ENCODE data around the gene MEG3. TPM values are rescaled to one million over a fixed set of nuclear protein-coding genes. Genes with fewer than 3 reads are reported as not detected.
A peak's percentile ranks its signal among the peaks of the same experiment; 100 is the strongest.

MEG3 gene
- total and polyA plus RNA-seq, 2 donors from 2014 or later = 24.0 to 29.6 TPM

DNA sequence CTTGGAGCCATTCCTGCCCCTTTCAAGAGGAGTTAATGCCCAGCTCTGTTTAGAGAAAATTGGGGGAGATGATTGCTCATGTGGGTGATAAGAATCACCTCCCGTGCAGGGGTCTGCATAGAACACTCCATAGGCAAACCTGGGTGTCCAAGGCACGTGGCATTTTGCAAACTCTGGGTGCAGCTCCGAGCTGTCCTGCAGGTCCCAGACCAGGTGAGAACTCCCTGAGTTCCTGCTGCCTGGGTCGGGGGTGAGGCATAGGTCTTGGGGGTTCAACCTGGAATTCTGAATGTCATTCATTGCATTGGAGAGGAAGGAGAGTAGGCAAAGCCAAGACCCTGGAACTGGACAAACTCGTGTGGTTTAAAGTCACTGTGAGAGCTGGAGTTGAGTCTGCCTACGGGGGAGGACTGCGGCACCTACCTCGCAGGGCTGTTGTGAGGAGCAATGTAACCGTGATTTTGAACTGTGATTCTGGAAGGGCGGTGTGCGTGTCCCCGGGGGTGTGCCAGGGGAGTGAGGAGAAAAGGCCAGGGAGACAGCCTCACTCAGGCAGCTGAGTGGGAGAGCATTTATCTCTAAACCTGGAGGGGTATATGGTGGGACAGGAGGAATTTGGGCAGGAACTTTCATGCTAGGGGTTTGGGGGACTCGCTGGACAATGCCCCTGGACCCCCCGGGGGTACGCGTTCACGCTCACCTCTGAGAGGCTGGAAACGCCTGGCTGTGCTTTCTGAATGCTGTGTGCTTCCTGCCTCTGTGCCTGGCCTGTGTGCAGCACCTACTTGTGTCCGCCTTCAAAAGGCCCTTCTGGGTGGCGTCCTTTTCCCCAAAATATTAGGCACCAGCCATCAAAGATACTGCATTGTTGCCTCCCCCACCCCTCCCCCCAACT lies 30.4 kb downstream of the MEG3 start:
- Histone ChIP-seq H3K9me3 (ENCODE audit: control insufficient read depth in 2 of 3, insufficient read depth in 1 of 3, low read length in 3 of 3) (no peaks in the 10 kb centered on the region), H3K9ac (ENCODE audit: low read length in 3 of 3) (no peak overlapping the region), H3K27me3 (ENCODE audit: control insufficient read depth, insufficient read depth, low read length) (no peaks in the 10 kb centered on the region), H3K4me1 (ENCODE audit: control insufficient read depth in 2 of 3, insufficient read depth in 2 of 3, low read depth in 1 of 3, low read length in 3 of 3) (no peaks in the 10 kb centered on the region), H3K36me3 (ENCODE audit: control insufficient read depth in 2 of 3, insufficient read depth in 3 of 3, low read length in 3 of 3) (no peaks in the 10 kb centered on the region), H3K27ac (ENCODE audit: low read depth in 2 of 2, low read length in 2 of 2) (no peak overlapping the region), H3K4me3 (ENCODE audit: low read length in 3 of 3) (no peak overlapping the region)
- peak in 1 of 5 donors; percentile 56 for DNase-seq
- intact Hi-C loops (cut with DNase I) = no loop called here
- TF ChIP-seq, protein P1, sequence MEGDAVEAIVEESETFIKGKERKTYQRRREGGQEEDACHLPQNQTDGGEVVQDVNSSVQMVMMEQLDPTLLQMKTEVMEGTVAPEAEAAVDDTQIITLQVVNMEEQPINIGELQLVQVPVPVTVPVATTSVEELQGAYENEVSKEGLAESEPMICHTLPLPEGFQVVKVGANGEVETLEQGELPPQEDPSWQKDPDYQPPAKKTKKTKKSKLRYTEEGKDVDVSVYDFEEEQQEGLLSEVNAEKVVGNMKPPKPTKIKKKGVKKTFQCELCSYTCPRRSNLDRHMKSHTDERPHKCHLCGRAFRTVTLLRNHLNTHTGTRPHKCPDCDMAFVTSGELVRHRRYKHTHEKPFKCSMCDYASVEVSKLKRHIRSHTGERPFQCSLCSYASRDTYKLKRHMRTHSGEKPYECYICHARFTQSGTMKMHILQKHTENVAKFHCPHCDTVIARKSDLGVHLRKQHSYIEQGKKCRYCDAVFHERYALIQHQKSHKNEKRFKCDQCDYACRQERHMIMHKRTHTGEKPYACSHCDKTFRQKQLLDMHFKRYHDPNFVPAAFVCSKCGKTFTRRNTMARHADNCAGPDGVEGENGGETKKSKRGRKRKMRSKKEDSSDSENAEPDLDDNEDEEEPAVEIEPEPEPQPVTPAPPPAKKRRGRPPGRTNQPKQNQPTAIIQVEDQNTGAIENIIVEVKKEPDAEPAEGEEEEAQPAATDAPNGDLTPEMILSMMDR (IDR thresholded peaks at IDR 0.05; ENCODE audit: borderline replicate concordance, extremely low read depth, insufficient read depth) = no peak
- FAIRE-seq = no peak

DNA sequence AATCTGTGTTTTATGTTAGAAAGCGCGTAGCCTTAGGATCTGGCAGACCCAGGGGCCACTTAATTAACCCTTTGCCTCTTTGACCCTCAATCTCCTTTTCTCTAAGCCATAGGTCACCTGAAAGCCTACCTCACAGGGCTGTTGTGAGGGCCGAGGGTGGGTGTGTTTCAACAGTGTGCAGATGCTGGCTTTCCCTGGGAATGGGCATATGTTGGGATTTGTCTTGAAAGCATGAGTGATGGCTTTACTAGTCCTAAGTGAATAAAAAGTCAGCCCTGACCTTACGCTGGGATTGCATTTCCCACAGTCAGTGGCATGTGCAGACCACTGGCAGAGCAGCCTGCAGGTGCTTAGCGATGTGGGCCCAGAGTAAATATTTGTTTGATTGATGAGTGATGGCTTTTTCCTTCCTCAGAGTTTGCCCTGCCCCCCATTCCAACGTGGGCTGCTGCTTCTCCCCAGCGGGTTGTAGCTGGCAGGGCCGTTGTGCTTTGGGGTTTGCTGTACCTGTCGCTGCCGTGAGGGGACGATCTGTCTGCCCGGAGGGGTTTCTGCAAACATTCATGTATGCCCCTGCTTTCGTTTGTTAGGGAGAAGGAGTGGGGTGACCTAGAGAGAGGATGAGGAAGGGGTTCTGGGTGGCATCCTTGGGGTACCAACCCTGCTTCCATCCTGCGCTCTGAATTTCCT lies 31.5 kb downstream of the MEG3 start:
- FAIRE-seq = no peak
- TF ChIP-seq, protein P1 (IDR thresholded peaks at IDR 0.05; ENCODE audit: borderline replicate concordance, extremely low read depth, insufficient read depth) = no peak
- Histone ChIP-seq H3K36me3 (ENCODE audit: control insufficient read depth in 2 of 3, insufficient read depth in 3 of 3, low read length in 3 of 3) (no peaks in the 10 kb centered on the region), H3K9me3 (ENCODE audit: control insufficient read depth in 2 of 3, insufficient read depth in 1 of 3, low read length in 3 of 3) (no peaks in the 10 kb centered on the region), H3K27me3 (ENCODE audit: control insufficient read depth, insufficient read depth, low read length) (no peaks in the 10 kb centered on the region), H3K9ac (ENCODE audit: low read length in 3 of 3) (no peak overlapping the region), H3K4me1 (ENCODE audit: control insufficient read depth in 2 of 3, insufficient read depth in 2 of 3, low read depth in 1 of 3, low read length in 3 of 3) (no peaks in the 10 kb centered on the region), H3K27ac (ENCODE audit: low read depth in 2 of 2, low read length in 2 of 2) (no peak overlapping the region), H3K4me3 (ENCODE audit: low read length in 3 of 3) (no peak overlapping the region)
- intact Hi-C loops (cut with DNase I) = no loop called here
- peak in 3 of 5 donors; percentile 22 to 47 (median 35) for DNase-seq

DNA sequence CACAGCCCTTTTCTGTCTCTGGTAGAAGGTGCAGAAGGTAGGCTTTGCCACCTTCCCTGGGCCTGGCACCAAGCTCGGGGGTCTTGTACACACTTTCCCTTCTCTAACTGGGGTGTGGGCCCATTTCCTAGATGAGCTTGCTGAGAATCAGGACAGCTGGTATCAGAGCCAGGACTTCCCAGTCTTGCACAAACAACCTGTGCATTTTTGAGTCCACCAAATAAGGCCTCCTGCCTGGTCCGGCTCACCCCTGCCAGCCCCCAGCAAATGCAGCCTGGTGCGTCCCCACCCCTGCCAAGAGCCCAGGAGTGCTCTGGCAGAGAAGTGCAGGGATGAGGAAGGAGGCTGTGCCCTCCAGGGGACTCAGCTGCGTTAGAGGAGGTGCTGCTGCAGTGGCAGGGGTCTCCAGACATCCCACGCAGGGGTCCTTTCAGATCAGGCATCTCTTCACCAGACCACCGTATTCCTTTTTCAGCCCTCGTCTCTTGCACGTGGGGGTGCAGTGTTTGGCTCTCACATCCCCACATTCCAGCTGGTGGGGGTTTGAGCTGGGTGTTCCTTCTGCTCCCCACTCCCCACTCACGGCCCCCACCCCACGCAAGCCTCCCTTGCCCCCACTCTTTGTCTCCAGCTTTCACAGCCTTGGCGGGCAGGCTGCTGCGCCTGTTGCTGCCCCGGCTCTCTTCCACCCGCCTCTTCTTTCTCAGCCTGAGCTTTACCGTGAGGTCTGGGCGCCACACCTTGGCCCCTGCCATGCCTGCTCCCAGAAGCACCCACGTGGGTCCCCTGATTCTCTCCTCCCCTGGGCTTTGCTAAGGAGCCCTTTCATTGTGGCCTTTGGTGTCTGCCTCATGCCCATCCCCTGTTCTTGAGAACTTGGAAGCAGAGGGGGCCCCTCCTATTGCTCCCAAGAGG lies 32.3 kb downstream of the MEG3 start:
- no peaks in the 10 kb centered on the region for H3K9me3 ChIP-seq (ENCODE audit: control insufficient read depth in 2 of 3, insufficient read depth in 1 of 3, low read length in 3 of 3)
- no peak overlapping the region for H3K9ac ChIP-seq (ENCODE audit: low read length in 3 of 3)
- FAIRE-seq (no peak), DNase-seq (peak in 1 of 5 donors; percentile 36)
- H3K27me3 ChIP-seq (ENCODE audit: control insufficient read depth, insufficient read depth, low read length) = no peaks in the 10 kb centered on the region
- TF ChIP-seq, protein P1 (IDR thresholded peaks at IDR 0.05; ENCODE audit: borderline replicate concordance, extremely low read depth, insufficient read depth) = no peak
- no peaks in the 10 kb centered on the region for H3K4me1 ChIP-seq (ENCODE audit: control insufficient read depth in 2 of 3, insufficient read depth in 2 of 3, low read depth in 1 of 3, low read length in 3 of 3)
- no peaks in the 10 kb centered on the region for H3K36me3 ChIP-seq (ENCODE audit: control insufficient read depth in 2 of 3, insufficient read depth in 3 of 3, low read length in 3 of 3)
- H3K27ac ChIP-seq (ENCODE audit: low read depth in 2 of 2, low read length in 2 of 2) = no peak overlapping the region
- intact Hi-C loops (cut with DNase I) = no loop called here
- no peak overlapping the region for H3K4me3 ChIP-seq (ENCODE audit: low read length in 3 of 3)

Measured in kidney (tissue), 14 donors.